ENCODE data around the gene ZNF268. TPM values are rescaled to one million over a fixed set of nuclear protein-coding genes. Genes with fewer than 3 reads are reported as not detected.

Gene ZNF268
- total RNA-seq, 1 experiment from 2014 or later = 23.4 TPM

DNA sequence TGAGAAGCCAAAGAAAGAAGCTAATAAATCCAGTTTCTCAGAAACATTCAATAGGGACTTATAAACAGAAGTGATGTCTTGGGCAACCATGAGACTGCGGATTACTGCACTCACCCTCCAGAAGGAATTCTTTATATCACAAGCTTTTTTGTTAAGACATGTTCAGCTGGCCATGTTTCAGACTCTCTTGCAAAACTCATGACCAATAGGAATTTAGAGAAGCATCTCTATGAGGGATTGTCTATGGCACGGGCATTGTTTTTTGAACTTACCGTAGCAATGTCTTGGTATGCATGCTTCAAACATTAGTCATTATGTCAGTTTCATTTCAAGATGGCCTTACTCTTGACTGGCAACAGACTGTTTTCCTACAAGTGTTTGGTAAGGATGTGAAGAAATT is 15.5 kb upstream of the ZNF268 start:
- Mint-ChIP-seq H3K4me1 (ENCODE audit: insufficient read depth, unreplicated experiment) (no peaks in the 10 kb centered on the region), H3K36me3 (ENCODE audit: insufficient read depth, unreplicated experiment) (peaks cover 7% of the 10 kb centered on the region), H3K27me3 (ENCODE audit: insufficient read depth, unreplicated experiment) (no peaks in the 10 kb centered on the region), H3K9me3 (ENCODE audit: unreplicated experiment) (peaks cover 22% of the 10 kb centered on the region), H3K27ac (ENCODE audit: low read depth, unreplicated experiment) (no peak overlapping the region), H3K4me3 (ENCODE audit: unreplicated experiment) (no peak overlapping the region)
- POLR2A ChIA-PET = interaction anchor here (0.9 to 1.5 kb wide), 2 partner anchors 9 to 15 kb away, joined by 3 to 4 read pairs; partner anchors contain the start of gene ZNF268
- no TSS peak for BruUV-seq (replicated peaks)
- TF ChIP-seq, protein P1, sequence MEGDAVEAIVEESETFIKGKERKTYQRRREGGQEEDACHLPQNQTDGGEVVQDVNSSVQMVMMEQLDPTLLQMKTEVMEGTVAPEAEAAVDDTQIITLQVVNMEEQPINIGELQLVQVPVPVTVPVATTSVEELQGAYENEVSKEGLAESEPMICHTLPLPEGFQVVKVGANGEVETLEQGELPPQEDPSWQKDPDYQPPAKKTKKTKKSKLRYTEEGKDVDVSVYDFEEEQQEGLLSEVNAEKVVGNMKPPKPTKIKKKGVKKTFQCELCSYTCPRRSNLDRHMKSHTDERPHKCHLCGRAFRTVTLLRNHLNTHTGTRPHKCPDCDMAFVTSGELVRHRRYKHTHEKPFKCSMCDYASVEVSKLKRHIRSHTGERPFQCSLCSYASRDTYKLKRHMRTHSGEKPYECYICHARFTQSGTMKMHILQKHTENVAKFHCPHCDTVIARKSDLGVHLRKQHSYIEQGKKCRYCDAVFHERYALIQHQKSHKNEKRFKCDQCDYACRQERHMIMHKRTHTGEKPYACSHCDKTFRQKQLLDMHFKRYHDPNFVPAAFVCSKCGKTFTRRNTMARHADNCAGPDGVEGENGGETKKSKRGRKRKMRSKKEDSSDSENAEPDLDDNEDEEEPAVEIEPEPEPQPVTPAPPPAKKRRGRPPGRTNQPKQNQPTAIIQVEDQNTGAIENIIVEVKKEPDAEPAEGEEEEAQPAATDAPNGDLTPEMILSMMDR (IDR thresholded peaks at IDR 0.05; ENCODE audit: unreplicated experiment) = no peak
- intact Hi-C loops (cut with micrococcal nuclease) = no loop called here
- CTCF ChIA-PET = no interaction called here
- DNase-seq (ENCODE audit: unreplicated experiment) = peak; percentile 8

DNA sequence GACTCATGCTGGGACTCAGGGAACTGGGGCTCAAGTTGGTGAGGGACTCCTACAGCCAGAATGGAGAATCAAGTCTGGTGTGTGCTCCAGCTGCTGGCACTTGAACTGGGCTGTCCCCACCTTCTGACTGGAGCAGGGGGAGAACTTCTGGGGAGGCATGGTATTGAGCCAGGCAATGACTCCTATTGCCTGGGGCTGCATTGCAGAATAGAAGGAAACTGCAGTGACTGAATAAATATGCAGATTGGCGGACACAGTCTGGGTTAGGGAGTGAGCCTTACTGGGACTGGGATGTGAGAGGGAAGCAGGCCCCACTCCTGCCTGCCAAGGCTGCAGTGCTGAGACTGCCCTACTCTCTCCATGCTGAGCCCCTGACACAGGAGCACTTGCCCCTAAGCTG is 8.8 kb upstream of the ZNF268 start:
- BruUV-seq (replicated peaks) = no TSS peak
- DNase-seq (ENCODE audit: unreplicated experiment) = no peak
- ChIA-PET POLR2A (interaction anchor here (0.5 kb wide), 1 partner anchor 186 kb away, joined by 3 read pairs; the partner anchor contains the start of gene ZNF26), CTCF (no interaction called here)
- H3K9me3 Mint-ChIP-seq (ENCODE audit: unreplicated experiment) = peaks cover 33% of the 10 kb centered on the region
- TF ChIP-seq, protein P1 (IDR thresholded peaks at IDR 0.05; ENCODE audit: unreplicated experiment) = no peak
- H3K27me3 Mint-ChIP-seq (ENCODE audit: insufficient read depth, unreplicated experiment) = no peaks in the 10 kb centered on the region
- no peak overlapping the region for H3K4me3 Mint-ChIP-seq (ENCODE audit: unreplicated experiment)
- no peak overlapping the region for H3K27ac Mint-ChIP-seq (ENCODE audit: low read depth, unreplicated experiment)
- H3K4me1 Mint-ChIP-seq (ENCODE audit: insufficient read depth, unreplicated experiment) = no peaks in the 10 kb centered on the region
- intact Hi-C loops (cut with micrococcal nuclease) = no loop called here
- no peaks in the 10 kb centered on the region for H3K36me3 Mint-ChIP-seq (ENCODE audit: insufficient read depth, unreplicated experiment)

DNA sequence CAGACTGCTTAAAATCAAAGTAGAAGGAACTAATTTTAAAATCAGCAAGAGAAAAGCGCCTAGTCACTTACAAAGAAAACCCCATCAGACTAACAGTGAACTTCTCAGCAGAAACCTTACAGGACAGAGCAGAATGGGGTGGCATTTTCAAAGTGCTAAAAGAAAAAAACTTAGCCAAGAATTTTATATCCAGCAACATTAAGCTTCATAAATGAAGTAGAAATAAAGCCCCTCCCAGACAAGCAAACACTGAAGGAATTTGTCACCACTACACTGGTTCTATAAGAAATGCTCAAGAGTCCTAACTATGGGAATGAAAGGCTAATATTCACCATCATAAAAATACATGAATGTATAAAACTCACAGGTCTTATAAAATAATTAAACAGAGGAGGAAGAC is 6.4 kb upstream of the ZNF268 start:
- H3K9me3 Mint-ChIP-seq (ENCODE audit: unreplicated experiment) = peaks cover 41% of the 10 kb centered on the region
- BruUV-seq (replicated peaks) = no TSS peak
- POLR2A ChIA-PET = interaction anchor here (0.6 to 1.2 kb wide), 2 partner anchors 9 to 11 kb away, joined by 3 read pairs; no protein-coding TSS in a partner anchor

DNA sequence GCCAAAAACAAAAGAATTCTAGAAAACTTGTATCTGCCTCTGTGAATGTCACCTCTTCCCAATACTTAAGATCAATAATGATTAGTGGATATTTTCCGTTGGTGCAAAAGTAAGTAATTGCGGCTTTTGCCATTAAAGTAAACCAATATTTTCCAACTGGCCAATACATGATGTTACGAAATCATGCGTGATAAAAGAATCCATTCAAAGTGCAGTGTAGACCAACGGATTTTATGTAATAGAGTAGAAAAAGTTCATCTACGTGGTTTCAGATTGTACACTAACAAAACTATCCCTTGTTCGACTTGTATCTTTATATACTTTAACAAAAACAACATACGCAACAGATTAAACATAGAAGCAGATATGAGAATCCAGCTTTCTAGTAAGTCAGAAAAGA is 626 bp upstream of the ZNF268 start:
- H3K9me3 Mint-ChIP-seq (ENCODE audit: unreplicated experiment) = peaks cover 43% of the 10 kb centered on the region
- no peaks in the 10 kb centered on the region for H3K4me1 Mint-ChIP-seq (ENCODE audit: insufficient read depth, unreplicated experiment)
- no peak for DNase-seq (ENCODE audit: unreplicated experiment)
- H3K27ac Mint-ChIP-seq (ENCODE audit: low read depth, unreplicated experiment) = no peak overlapping the region
- no TSS peak for BruUV-seq (replicated peaks)
- POLR2A ChIA-PET = interaction anchor here (0.9 to 3.1 kb wide), 13 partner anchors 11 to 294 kb away, joined by 3 to 33 read pairs (median 4); partner anchors contain the start of genes ZNF10, ZNF140, ZNF26 and ZNF891
- no peaks in the 10 kb centered on the region for H3K27me3 Mint-ChIP-seq (ENCODE audit: insufficient read depth, unreplicated experiment)
- CTCF ChIA-PET = interaction anchor here (0.7 to 1.7 kb wide), 9 partner anchors 13 to 1452 kb away, joined by 3 to 5 read pairs (median 3); no protein-coding TSS in a partner anchor
- intact Hi-C loops (cut with micrococcal nuclease) = loop anchor here (1.0 to 2.0 kb wide), 3 partner anchors 50 to 194 kb away; partner anchors contain the start of genes ZNF10, ZNF140, ZNF26 and ZNF891
- H3K36me3 Mint-ChIP-seq (ENCODE audit: insufficient read depth, unreplicated experiment) = peaks cover 34% of the 10 kb centered on the region
- TF ChIP-seq, protein P1 (IDR thresholded peaks at IDR 0.05; ENCODE audit: unreplicated experiment) = no peak
- peak overlapping the region; percentile 90 for H3K4me3 Mint-ChIP-seq (ENCODE audit: unreplicated experiment)

More for the DNA sequence above, 6.4 kb upstream of the ZNF268 start:
- CTCF ChIA-PET = no interaction called here
- H3K4me3 Mint-ChIP-seq (ENCODE audit: unreplicated experiment) = no peak overlapping the region
- no peaks in the 10 kb centered on the region for H3K36me3 Mint-ChIP-seq (ENCODE audit: insufficient read depth, unreplicated experiment)
- H3K27ac Mint-ChIP-seq (ENCODE audit: low read depth, unreplicated experiment) = no peak overlapping the region
- no peaks in the 10 kb centered on the region for H3K27me3 Mint-ChIP-seq (ENCODE audit: insufficient read depth, unreplicated experiment)
- no peak for DNase-seq (ENCODE audit: unreplicated experiment)
- no peaks in the 10 kb centered on the region for H3K4me1 Mint-ChIP-seq (ENCODE audit: insufficient read depth, unreplicated experiment)
- intact Hi-C loops (cut with micrococcal nuclease) = no loop called here
- TF ChIP-seq, protein P1 (IDR thresholded peaks at IDR 0.05; ENCODE audit: unreplicated experiment) = no peak

All from MCF 10A (cell line).